ENCODE data around the gene TPCN1.

The TPCN1 gene

DNA sequence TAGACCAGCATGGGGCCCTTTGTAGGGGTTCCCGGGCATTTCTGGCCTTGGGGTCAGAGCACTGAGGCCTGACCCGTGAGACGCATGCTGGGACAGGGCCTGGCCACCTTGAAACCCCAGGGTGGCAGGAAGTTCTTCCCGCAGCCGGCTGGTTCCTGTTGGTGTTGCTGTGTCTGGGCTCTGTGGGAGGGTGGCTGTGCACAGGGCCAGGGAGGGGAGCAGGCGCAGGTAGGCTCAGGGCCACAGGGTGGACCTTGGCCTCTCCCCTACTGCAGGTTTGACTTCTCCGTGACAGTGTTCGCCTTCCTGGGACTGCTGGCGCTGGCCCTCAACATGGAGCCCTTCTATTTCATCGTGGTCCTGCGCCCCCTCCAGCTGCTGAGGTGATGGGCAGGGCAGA, 65.4 kb downstream of the TPCN1 start:
- Histone ChIP-seq H3K36me3 (ENCODE audit: insufficient read depth, low read length) (peaks cover 61% of the 10 kb centered on the region), H3K9ac (ENCODE audit: low read length) (no peak overlapping the region), H3K9me3 (ENCODE audit: low read length) (no peaks in the 10 kb centered on the region), H3K4me3 (ENCODE audit: low read depth in 1 of 2, low read length in 2 of 2) (no peak overlapping the region), H3K27me3 (ENCODE audit: control insufficient read depth in 1 of 2, insufficient read depth in 2 of 2, low read length in 2 of 2) (no peaks in the 10 kb centered on the region), H3K4me1 (ENCODE audit: insufficient read depth, low read length) (no peaks in the 10 kb centered on the region), H3K27ac (ENCODE audit: low read depth, low read length) (no peak overlapping the region)

DNA sequence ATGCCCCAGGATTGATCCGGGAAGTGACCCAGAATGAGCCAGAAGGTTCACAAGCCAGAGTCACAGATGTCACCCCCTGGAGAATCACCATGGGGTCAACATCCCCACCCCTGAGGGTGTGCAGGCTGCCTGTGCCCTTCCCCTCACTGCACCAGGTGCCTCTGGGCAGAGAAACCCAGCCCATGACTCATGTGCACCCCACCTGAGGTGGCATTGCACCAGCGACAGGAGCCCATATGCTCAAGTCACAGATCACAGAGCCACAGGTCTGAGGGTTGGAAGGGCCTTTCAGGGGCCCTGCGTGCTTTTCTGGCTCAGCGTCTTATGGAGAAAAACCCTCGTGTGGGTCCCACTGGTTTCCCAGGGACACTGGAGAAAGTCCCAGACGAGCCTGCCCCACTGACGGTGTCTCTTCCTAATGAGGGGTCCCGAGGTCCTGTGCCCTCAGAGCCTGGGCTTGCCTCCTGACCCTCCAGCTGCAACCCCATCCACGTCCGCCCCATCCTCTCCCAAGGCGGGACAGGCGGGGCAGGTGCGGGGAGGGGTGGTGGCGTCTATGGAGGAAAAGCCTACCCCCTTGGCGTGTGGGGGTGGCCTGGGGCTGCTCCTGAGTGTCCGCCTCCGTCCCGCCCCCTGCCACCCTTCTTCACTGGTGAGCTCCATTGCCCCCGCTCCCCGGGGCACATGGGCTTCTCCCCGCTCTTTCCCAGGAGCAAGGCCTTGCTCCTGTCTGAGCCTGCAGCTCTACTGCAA, 66.1 kb downstream of the TPCN1 start:
- Histone ChIP-seq H3K9me3 (ENCODE audit: low read length) (no peaks in the 10 kb centered on the region), H3K27me3 (ENCODE audit: control insufficient read depth in 1 of 2, insufficient read depth in 2 of 2, low read length in 2 of 2) (no peaks in the 10 kb centered on the region), H3K9ac (ENCODE audit: low read length) (no peak overlapping the region), H3K4me1 (ENCODE audit: insufficient read depth, low read length) (no peaks in the 10 kb centered on the region), H3K27ac (ENCODE audit: low read depth, low read length) (no peak overlapping the region), H3K36me3 (ENCODE audit: insufficient read depth, low read length) (peaks cover 63% of the 10 kb centered on the region), H3K4me3 (ENCODE audit: low read depth in 1 of 2, low read length in 2 of 2) (no peak overlapping the region)

DNA sequence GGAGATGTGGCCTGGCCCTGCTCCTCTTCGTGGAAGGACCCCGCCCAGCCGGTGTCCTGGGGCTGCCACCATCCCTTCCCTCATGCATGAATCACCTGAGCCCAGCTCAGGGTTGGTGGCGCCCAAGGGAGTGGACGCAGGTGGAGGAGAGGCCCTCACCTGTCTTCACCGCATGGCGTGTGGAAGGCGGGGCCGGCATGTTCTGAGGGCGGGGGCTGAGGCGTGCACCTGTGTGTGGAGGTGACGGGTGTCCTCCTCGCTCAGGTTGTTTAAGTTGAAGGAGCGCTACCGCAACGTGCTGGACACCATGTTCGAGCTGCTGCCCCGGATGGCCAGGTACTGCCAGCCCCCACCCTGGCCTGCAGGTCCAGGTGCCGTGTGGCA, 66.6 kb downstream of the TPCN1 start:
- Histone ChIP-seq H3K36me3 (ENCODE audit: insufficient read depth, low read length) (peaks cover 69% of the 10 kb centered on the region), H3K9ac (ENCODE audit: low read length) (no peak overlapping the region), H3K4me1 (ENCODE audit: insufficient read depth, low read length) (no peaks in the 10 kb centered on the region), H3K9me3 (ENCODE audit: low read length) (no peaks in the 10 kb centered on the region), H3K4me3 (ENCODE audit: low read depth in 1 of 2, low read length in 2 of 2) (no peak overlapping the region), H3K27ac (ENCODE audit: low read depth, low read length) (no peak overlapping the region), H3K27me3 (ENCODE audit: control insufficient read depth in 1 of 2, insufficient read depth in 2 of 2, low read length in 2 of 2) (no peaks in the 10 kb centered on the region)

DNA sequence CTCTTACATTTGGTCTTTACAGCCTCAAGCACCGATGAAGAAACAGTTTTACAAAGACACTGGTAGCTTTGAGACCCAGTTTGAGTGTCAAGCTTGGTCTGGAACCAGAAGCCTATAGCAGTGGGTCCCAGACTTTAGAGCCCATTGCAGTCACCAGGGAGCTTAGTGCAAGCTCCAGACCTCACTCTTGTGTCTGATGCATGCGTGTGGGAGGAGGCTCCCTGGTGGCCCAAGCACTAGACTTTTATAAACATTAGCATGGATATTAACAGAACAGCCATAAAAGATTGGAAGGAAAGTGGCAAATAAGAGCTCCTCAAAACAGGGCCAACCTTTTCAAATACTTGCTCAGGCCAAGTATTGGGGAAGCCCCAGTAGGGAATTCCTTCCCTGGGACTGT, 68.1 kb downstream of the TPCN1 start:
- no peaks in the 10 kb centered on the region for H3K27me3 ChIP-seq (ENCODE audit: control insufficient read depth in 1 of 2, insufficient read depth in 2 of 2, low read length in 2 of 2)
- H3K36me3 ChIP-seq (ENCODE audit: insufficient read depth, low read length): peaks cover 74% of the 10 kb centered on the region
- no peaks in the 10 kb centered on the region for H3K9me3 ChIP-seq (ENCODE audit: low read length)
- no peaks in the 10 kb centered on the region for H3K4me1 ChIP-seq (ENCODE audit: insufficient read depth, low read length)
- no peak overlapping the region for H3K9ac ChIP-seq (ENCODE audit: low read length)
- H3K4me3 ChIP-seq (ENCODE audit: low read depth in 1 of 2, low read length in 2 of 2): no peak overlapping the region
- H3K27ac ChIP-seq (ENCODE audit: low read depth, low read length): no peak overlapping the region

DNA sequence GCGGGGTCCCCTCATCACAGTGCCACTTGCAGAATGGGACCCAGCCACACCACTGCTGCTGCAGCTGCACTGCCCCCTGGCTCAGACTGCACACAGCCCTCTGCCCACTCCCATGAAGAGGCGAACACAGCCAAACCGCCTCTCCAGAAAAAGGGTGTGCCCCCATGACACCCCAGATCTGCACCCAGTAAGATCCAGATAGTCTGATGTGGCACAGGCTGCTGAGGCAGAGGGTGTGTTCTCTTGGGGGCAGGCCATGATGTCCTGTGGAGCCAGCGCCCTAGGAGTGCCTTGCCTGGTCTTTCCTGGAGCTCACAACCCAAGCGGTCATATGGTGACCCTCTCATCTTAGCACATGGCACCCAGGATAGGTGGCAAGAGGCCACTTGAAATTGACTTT, 69.2 kb downstream of the TPCN1 start:
- no peak overlapping the region for H3K4me3 ChIP-seq (ENCODE audit: low read depth in 1 of 2, low read length in 2 of 2)
- no peaks in the 10 kb centered on the region for H3K9me3 ChIP-seq (ENCODE audit: low read length)
- no peaks in the 10 kb centered on the region for H3K4me1 ChIP-seq (ENCODE audit: insufficient read depth, low read length)
- no peak overlapping the region for H3K9ac ChIP-seq (ENCODE audit: low read length)
- no peak overlapping the region for H3K27ac ChIP-seq (ENCODE audit: low read depth, low read length)
- H3K27me3 ChIP-seq (ENCODE audit: control insufficient read depth in 1 of 2, insufficient read depth in 2 of 2, low read length in 2 of 2): no peaks in the 10 kb centered on the region
- peaks cover 72% of the 10 kb centered on the region for H3K36me3 ChIP-seq (ENCODE audit: insufficient read depth, low read length)

DNA sequence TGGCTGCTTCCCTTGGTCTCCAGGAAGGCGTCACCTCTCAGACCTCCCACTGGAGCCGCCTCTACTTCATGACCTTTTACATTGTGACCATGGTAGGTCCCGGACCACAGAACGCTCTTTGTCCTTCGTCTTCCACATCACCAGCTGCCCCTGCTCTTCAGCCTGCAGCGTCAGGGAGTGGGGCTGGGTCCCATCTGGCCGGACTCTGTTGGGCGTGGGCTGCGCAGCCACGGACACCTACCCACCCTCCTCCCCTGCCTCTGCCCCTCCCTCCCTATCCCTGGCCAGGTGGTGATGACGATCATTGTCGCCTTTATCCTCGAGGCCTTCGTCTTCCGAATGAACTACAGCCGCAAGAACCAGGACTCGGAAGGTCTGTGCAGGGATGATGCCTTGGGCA, 70.3 kb downstream of the TPCN1 start:
- Histone ChIP-seq H3K4me3 (ENCODE audit: low read depth in 1 of 2, low read length in 2 of 2) (no peak overlapping the region), H3K9me3 (ENCODE audit: low read length) (no peaks in the 10 kb centered on the region), H3K4me1 (ENCODE audit: insufficient read depth, low read length) (no peaks in the 10 kb centered on the region), H3K36me3 (ENCODE audit: insufficient read depth, low read length) (peaks cover 74% of the 10 kb centered on the region), H3K27me3 (ENCODE audit: control insufficient read depth in 1 of 2, insufficient read depth in 2 of 2, low read length in 2 of 2) (no peaks in the 10 kb centered on the region), H3K27ac (ENCODE audit: low read depth, low read length) (no peak overlapping the region), H3K9ac (ENCODE audit: low read length) (no peak overlapping the region)

DNA sequence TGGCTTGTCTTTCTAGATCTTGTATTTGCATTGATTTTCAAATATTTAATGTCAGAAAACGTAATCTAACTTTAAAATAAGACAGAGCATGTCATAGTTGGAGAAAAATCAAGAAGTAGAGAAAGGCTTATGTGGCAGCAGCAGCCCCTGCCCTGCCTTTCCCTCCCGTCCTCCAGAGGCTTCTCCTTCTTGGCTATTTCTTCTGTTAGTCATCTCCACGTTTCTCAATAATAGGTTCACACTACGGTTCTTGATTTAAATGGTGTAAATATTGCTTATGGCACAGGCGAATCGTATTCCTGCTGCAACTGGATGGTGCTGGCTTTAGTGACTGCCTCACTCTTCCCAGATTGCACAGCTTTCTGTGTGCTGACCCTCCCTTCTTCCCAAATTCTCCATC, 70.8 kb downstream of the TPCN1 start:
- H3K4me3 ChIP-seq (ENCODE audit: low read depth in 1 of 2, low read length in 2 of 2): no peak overlapping the region
- H3K9ac ChIP-seq (ENCODE audit: low read length): no peak overlapping the region
- no peaks in the 10 kb centered on the region for H3K4me1 ChIP-seq (ENCODE audit: insufficient read depth, low read length)
- no peaks in the 10 kb centered on the region for H3K27me3 ChIP-seq (ENCODE audit: control insufficient read depth in 1 of 2, insufficient read depth in 2 of 2, low read length in 2 of 2)
- H3K27ac ChIP-seq (ENCODE audit: low read depth, low read length): no peak overlapping the region
- H3K9me3 ChIP-seq (ENCODE audit: low read length): no peaks in the 10 kb centered on the region
- peaks cover 74% of the 10 kb centered on the region for H3K36me3 ChIP-seq (ENCODE audit: insufficient read depth, low read length)

DNA sequence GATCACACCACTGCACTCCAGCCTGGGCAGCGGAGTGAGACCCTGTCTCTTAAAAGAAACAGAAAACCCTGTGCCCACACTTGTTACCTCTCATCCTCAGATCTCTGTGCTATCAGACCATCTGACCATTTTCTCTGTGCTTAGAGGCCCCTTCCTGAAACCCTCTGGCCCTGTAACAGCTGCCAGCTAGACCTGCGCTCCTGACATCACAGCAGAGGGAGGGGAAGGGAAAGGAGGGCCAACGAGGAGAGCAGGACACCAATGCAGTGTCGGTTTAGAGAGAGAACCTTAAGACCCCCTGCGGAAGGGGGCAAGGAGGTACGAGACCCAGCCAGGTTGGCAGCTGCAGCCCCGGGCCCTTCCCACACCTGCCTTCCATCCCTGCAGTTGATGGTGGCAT, 71.3 kb downstream of the TPCN1 start:
- no peak overlapping the region for H3K9ac ChIP-seq (ENCODE audit: low read length)
- no peak overlapping the region for H3K27ac ChIP-seq (ENCODE audit: low read depth, low read length)
- H3K4me3 ChIP-seq (ENCODE audit: low read depth in 1 of 2, low read length in 2 of 2): no peak overlapping the region
- no peaks in the 10 kb centered on the region for H3K27me3 ChIP-seq (ENCODE audit: control insufficient read depth in 1 of 2, insufficient read depth in 2 of 2, low read length in 2 of 2)
- no peaks in the 10 kb centered on the region for H3K4me1 ChIP-seq (ENCODE audit: insufficient read depth, low read length)
- peaks cover 71% of the 10 kb centered on the region for H3K36me3 ChIP-seq (ENCODE audit: insufficient read depth, low read length)
- H3K9me3 ChIP-seq (ENCODE audit: low read length): no peaks in the 10 kb centered on the region

DNA sequence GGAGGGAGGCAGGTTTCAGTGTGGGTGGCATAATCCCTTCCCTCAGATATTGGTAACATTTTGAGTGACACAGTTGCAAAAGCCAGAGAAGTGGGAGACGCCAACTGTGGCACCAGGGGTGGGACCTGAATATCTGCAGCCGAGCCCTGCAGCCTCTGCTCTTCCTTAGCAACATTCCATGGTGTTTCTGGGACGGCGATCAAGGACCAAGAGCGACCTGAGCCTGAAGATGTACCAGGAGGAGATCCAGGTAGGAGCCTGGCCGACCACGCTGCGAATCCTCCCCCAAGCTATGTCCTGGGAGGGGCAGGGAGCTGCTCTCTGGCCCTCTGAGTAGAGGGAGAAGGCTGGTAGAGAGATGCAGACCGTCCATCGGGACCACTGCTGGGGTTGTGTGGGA, 71.8 kb downstream of the TPCN1 start:
- H3K27ac ChIP-seq (ENCODE audit: low read depth, low read length): no peak overlapping the region
- peaks cover 69% of the 10 kb centered on the region for H3K36me3 ChIP-seq (ENCODE audit: insufficient read depth, low read length)
- H3K4me1 ChIP-seq (ENCODE audit: insufficient read depth, low read length): no peaks in the 10 kb centered on the region
- no peak overlapping the region for H3K4me3 ChIP-seq (ENCODE audit: low read depth in 1 of 2, low read length in 2 of 2)
- H3K9ac ChIP-seq (ENCODE audit: low read length): no peak overlapping the region
- H3K9me3 ChIP-seq (ENCODE audit: low read length): no peaks in the 10 kb centered on the region
- no peaks in the 10 kb centered on the region for H3K27me3 ChIP-seq (ENCODE audit: control insufficient read depth in 1 of 2, insufficient read depth in 2 of 2, low read length in 2 of 2)

DNA sequence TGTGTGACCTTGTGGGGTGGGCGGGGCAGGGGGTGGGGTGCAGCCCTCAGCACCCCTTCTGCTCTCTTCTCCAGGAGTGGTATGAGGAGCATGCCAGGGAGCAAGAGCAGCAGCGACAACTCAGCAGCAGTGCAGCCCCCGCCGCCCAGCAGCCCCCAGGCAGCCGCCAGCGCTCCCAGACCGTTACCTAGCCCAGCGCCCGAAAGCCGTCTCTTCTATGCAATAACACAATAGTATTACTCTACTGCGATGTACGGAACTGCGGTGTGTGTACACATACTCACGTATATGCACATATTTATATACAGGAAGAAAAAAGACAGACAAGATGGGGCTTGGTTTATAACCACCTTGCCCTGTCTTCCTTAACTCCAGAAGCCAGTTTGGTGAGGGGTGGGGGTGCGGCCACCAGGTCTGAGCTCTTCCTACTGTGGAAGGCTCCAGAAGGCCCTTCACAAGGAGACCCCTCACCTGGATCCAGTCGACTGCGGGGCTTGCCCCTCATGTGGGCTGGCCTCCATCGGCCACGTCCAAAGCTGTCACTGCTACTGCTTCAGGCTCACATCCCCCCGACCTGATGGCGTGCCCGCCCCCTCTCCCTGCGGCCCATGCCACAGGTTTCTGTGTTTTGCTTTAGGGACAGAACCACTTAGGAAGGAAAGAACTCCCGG, 74.8 kb downstream of the TPCN1 start:
- Histone ChIP-seq H3K36me3 (ENCODE audit: insufficient read depth, low read length) (peaks cover 39% of the 10 kb centered on the region), H3K27ac (ENCODE audit: low read depth, low read length) (no peak overlapping the region), H3K9me3 (ENCODE audit: low read length) (no peaks in the 10 kb centered on the region), H3K4me3 (ENCODE audit: low read depth in 1 of 2, low read length in 2 of 2) (no peak overlapping the region), H3K9ac (ENCODE audit: low read length) (no peak overlapping the region), H3K4me1 (ENCODE audit: insufficient read depth, low read length) (peaks cover 10% of the 10 kb centered on the region), H3K27me3 (ENCODE audit: control insufficient read depth in 1 of 2, insufficient read depth in 2 of 2, low read length in 2 of 2) (no peaks in the 10 kb centered on the region)

DNA sequence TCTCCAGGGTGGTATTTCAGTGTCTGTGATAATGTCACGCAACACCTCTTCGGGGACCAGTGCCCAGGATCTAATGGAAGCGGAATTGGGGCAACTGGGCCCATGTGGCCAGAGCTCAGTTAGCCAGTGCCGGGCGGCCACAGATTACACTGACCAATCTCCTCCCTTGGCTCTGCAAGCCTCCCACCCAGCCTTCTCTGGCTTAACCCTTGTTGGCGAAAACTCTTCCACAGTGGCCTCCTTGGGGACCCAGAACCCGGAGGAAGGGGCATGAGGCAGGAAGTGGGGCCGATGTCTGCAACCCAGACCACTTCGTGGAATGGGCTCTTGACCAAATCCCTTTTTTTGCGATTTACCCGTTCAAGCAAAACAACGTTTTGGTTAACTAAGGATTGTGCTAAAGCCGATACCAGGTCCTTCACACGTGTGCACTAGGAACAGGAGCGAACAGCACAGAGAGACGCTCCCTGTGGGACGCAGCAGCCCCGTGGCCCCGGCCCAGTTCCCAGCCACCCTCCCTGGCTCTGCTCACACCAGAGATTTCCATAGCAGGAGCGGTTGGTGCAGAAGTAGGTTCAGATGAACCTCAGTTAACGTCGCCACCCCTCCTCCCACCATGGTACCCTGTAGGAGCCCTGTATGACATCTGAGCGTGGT, 75.4 kb downstream of the TPCN1 start:
- peaks cover 10% of the 10 kb centered on the region for H3K4me1 ChIP-seq (ENCODE audit: insufficient read depth, low read length)
- no peak overlapping the region for H3K9ac ChIP-seq (ENCODE audit: low read length)
- no peak overlapping the region for H3K4me3 ChIP-seq (ENCODE audit: low read depth in 1 of 2, low read length in 2 of 2)
- peaks cover 39% of the 10 kb centered on the region for H3K36me3 ChIP-seq (ENCODE audit: insufficient read depth, low read length)
- no peaks in the 10 kb centered on the region for H3K27me3 ChIP-seq (ENCODE audit: control insufficient read depth in 1 of 2, insufficient read depth in 2 of 2, low read length in 2 of 2)
- no peak overlapping the region for H3K27ac ChIP-seq (ENCODE audit: low read depth, low read length)
- no peaks in the 10 kb centered on the region for H3K9me3 ChIP-seq (ENCODE audit: low read length)

Data from muscle layer of colon (tissue), 2 donors.